Measurements from ENCODE around the gene IGF1R.

Gene IGF1R

DNA sequence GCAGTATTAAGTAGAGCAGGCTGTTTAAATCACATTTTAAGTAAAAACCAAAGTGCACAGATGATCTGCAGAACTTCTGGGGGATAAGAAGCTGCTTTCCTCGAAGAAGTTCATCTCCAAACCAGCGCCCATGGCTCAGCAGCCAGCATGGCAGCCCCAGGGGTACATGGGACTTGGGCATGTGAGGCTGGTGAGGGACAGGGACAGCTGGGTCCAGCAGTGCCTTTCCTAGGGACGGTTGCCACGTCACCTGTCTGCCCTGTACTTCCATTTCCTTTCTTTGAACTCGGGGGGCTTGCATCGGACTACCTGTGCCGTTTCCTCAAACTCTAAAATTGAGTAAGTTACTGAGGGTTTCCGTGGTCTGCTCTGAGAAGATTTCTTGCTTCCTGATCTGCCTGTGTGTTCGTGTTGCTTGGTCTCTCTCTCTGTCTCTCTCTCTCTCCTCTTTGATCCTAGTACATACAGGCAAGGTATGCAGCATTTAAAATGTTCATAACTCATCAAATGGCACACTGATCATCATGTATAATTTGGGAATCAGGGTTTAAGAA, 67.6 kb downstream of the IGF1R start:
- H3K4me3 ChIP-seq (ENCODE audit: low read depth in 1 of 2, low read length in 2 of 2), result no peak overlapping the region
- H3K27me3 ChIP-seq (ENCODE audit: control insufficient read depth in 1 of 2, insufficient read depth in 2 of 2, low read length in 2 of 2), result no peaks in the 10 kb centered on the region
- H3K9me3 ChIP-seq (ENCODE audit: control insufficient read depth in 1 of 2, low read length in 2 of 2), result no peaks in the 10 kb centered on the region
- H3K4me1 ChIP-seq (ENCODE audit: control insufficient read depth in 1 of 2, insufficient read depth in 2 of 2, low read length in 2 of 2), result peaks cover 5 to 6% of the 10 kb centered on the region in 2 donors
- H3K9ac ChIP-seq (ENCODE audit: low read depth in 1 of 2, low read length in 2 of 2), result no peak overlapping the region
- H3K36me3 ChIP-seq (ENCODE audit: control insufficient read depth in 1 of 2, insufficient read depth in 2 of 2, low read length in 2 of 2), result peaks cover 0 to 5% of the 10 kb centered on the region in 2 donors
- H3K27ac ChIP-seq (ENCODE audit: low read depth, low read length), result no peak overlapping the region

GRCh38 chr15:98717371-98717770, 69.0 kb downstream of the IGF1R start:
- H3K27me3 ChIP-seq (ENCODE audit: control insufficient read depth in 1 of 2, insufficient read depth in 2 of 2, low read length in 2 of 2), result no peaks in the 10 kb centered on the region
- no peak overlapping the region for H3K27ac ChIP-seq (ENCODE audit: low read depth, low read length)
- H3K36me3 ChIP-seq (ENCODE audit: control insufficient read depth in 1 of 2, insufficient read depth in 2 of 2, low read length in 2 of 2), result no peaks in the 10 kb centered on the region
- H3K9ac ChIP-seq (ENCODE audit: low read depth in 1 of 2, low read length in 2 of 2), result no peak overlapping the region
- H3K9me3 ChIP-seq (ENCODE audit: control insufficient read depth in 1 of 2, low read length in 2 of 2), result no peaks in the 10 kb centered on the region
- no peak overlapping the region for H3K4me3 ChIP-seq (ENCODE audit: low read depth in 1 of 2, low read length in 2 of 2)
- peaks cover 5 to 7% of the 10 kb centered on the region in 2 donors for H3K4me1 ChIP-seq (ENCODE audit: control insufficient read depth in 1 of 2, insufficient read depth in 2 of 2, low read length in 2 of 2)

GRCh38 chr15:98717942-98718341, 69.6 kb downstream of the IGF1R start:
- Histone ChIP-seq H3K4me3 (ENCODE audit: low read depth in 1 of 2, low read length in 2 of 2) (no peak overlapping the region), H3K4me1 (ENCODE audit: control insufficient read depth in 1 of 2, insufficient read depth in 2 of 2, low read length in 2 of 2) (peaks cover 5 to 13% of the 10 kb centered on the region in 2 donors)

DNA sequence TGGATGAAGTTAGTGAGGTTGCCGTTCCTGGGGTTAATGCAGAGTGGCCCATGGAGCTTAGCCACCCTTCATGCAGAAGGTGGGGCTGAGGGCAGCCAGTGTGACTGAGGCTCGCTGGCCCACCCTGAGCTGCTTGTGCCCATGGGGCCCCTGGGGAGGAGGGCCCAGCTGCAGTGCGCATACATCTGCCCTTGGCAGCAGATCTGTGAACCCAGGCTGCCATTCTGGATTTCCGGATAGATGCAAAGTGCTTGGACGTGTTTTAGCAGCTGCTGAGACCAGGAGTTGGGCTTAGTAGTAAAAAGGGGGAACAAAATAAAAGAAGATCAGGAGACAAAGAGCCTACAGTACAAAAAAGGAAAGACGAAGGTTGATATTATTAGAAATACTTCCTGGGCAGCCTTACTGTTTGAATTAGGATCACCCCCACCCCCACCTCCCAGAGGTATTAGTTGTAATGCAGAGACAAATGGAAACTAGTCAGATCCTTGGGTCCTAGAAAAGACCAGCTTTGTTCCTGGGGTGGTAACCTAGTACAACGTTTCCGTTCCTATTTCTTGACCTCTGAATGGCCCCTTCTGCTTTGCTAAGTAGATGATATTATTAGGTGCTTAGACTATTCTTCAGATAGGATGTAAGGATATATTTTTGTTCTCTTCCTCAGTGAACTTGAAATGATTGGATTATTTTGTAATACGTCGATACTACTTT, 70.2 kb downstream of the IGF1R start:
- no peaks in the 10 kb centered on the region for H3K27me3 ChIP-seq (ENCODE audit: control insufficient read depth in 1 of 2, insufficient read depth in 2 of 2, low read length in 2 of 2)
- H3K9ac ChIP-seq (ENCODE audit: low read depth in 1 of 2, low read length in 2 of 2), result no peak overlapping the region
- H3K4me3 ChIP-seq (ENCODE audit: low read depth in 1 of 2, low read length in 2 of 2), result no peak overlapping the region
- no peak overlapping the region for H3K27ac ChIP-seq (ENCODE audit: low read depth, low read length)
- H3K9me3 ChIP-seq (ENCODE audit: control insufficient read depth in 1 of 2, low read length in 2 of 2), result no peaks in the 10 kb centered on the region
- no peaks in the 10 kb centered on the region for H3K36me3 ChIP-seq (ENCODE audit: control insufficient read depth in 1 of 2, insufficient read depth in 2 of 2, low read length in 2 of 2)
- peaks cover 6 to 19% of the 10 kb centered on the region in 2 donors for H3K4me1 ChIP-seq (ENCODE audit: control insufficient read depth in 1 of 2, insufficient read depth in 2 of 2, low read length in 2 of 2)

More at GRCh38 chr15:98717942-98718341, 69.6 kb downstream of the IGF1R start:
- no peak overlapping the region for H3K27ac ChIP-seq (ENCODE audit: low read depth, low read length)
- no peaks in the 10 kb centered on the region for H3K9me3 ChIP-seq (ENCODE audit: control insufficient read depth in 1 of 2, low read length in 2 of 2)
- no peak overlapping the region for H3K9ac ChIP-seq (ENCODE audit: low read depth in 1 of 2, low read length in 2 of 2)
- no peaks in the 10 kb centered on the region for H3K36me3 ChIP-seq (ENCODE audit: control insufficient read depth in 1 of 2, insufficient read depth in 2 of 2, low read length in 2 of 2)
- no peaks in the 10 kb centered on the region for H3K27me3 ChIP-seq (ENCODE audit: control insufficient read depth in 1 of 2, insufficient read depth in 2 of 2, low read length in 2 of 2)

DNA sequence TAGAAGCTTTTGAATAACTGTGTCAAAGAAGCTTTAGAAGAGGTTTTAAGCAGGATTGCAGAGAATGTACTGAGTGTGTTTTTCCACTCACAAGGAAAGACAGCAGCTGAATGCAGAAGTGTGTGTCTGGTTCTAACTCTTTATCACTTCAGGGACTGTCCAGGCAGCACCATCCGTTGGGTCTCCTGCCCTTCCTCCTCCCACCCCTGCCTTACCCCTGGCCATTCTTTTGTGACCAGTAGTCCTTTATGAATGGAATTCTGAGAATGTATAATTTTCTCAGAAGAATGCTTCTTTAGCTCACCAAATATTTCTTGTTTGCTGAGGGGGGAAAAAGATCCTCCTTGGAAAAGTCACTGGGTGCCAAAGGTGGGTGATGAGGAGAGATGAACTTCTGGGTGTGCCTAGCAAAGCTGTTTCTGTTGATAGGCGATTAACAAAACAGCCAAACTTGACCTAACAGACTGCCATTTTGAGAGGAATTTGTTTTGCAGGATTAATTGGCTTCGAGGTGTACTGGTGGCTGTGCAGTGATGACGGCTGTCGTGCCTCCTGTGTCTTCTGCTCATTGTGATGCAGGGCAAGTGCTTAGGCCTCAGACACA, 70.9 kb downstream of the IGF1R start:
- Histone ChIP-seq H3K4me1 (ENCODE audit: control insufficient read depth in 1 of 2, insufficient read depth in 2 of 2, low read length in 2 of 2) (peaks cover 10 to 16% of the 10 kb centered on the region in 2 donors), H3K27me3 (ENCODE audit: control insufficient read depth in 1 of 2, insufficient read depth in 2 of 2, low read length in 2 of 2) (no peaks in the 10 kb centered on the region), H3K27ac (ENCODE audit: low read depth, low read length) (no peak overlapping the region), H3K36me3 (ENCODE audit: control insufficient read depth in 1 of 2, insufficient read depth in 2 of 2, low read length in 2 of 2) (no peaks in the 10 kb centered on the region), H3K4me3 (ENCODE audit: low read depth in 1 of 2, low read length in 2 of 2) (no peak overlapping the region), H3K9me3 (ENCODE audit: control insufficient read depth in 1 of 2, low read length in 2 of 2) (no peaks in the 10 kb centered on the region), H3K9ac (ENCODE audit: low read depth in 1 of 2, low read length in 2 of 2) (no peak overlapping the region)

DNA sequence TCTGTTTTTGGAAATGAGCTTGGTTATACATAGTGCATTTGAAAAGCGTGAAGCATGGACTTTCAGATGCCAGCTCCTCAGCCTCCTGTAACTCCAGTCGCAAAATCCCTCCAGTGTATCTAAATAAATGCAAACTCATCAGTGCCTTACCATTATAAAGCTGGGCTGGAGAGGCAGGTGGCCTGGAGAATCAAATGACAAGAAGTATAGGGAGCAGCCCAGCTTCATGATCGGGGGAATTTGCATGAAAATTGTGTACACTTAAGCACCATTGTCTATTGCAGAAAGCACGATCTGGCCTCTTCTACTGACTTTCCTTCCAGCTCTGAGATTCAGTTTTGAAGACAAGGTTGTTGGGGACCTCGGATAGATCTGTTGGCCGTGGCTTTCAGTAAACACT, 71.7 kb downstream of the IGF1R start:
- no peak overlapping the region for H3K27ac ChIP-seq (ENCODE audit: low read depth, low read length)
- H3K9ac ChIP-seq (ENCODE audit: low read depth in 1 of 2, low read length in 2 of 2), result no peak overlapping the region
- peaks cover 18 to 22% of the 10 kb centered on the region in 2 donors for H3K4me1 ChIP-seq (ENCODE audit: control insufficient read depth in 1 of 2, insufficient read depth in 2 of 2, low read length in 2 of 2)

GRCh38 chr15:98720577-98721565, 72.5 kb downstream of the IGF1R start:
- no peak overlapping the region for H3K27ac ChIP-seq (ENCODE audit: low read depth, low read length)
- H3K4me1 ChIP-seq (ENCODE audit: control insufficient read depth in 1 of 2, insufficient read depth in 2 of 2, low read length in 2 of 2), result peaks cover 18 to 27% of the 10 kb centered on the region in 2 donors

More for the DNA sequence above, 71.7 kb downstream of the IGF1R start:
- no peak overlapping the region for H3K4me3 ChIP-seq (ENCODE audit: low read depth in 1 of 2, low read length in 2 of 2)
- no peaks in the 10 kb centered on the region for H3K9me3 ChIP-seq (ENCODE audit: control insufficient read depth in 1 of 2, low read length in 2 of 2)
- no peaks in the 10 kb centered on the region for H3K36me3 ChIP-seq (ENCODE audit: control insufficient read depth in 1 of 2, insufficient read depth in 2 of 2, low read length in 2 of 2)
- H3K27me3 ChIP-seq (ENCODE audit: control insufficient read depth in 1 of 2, insufficient read depth in 2 of 2, low read length in 2 of 2), result no peaks in the 10 kb centered on the region

GRCh38 chr15:98722209-98722608, 73.9 kb downstream of the IGF1R start:
- Histone ChIP-seq H3K9me3 (ENCODE audit: control insufficient read depth in 1 of 2, low read length in 2 of 2) (no peaks in the 10 kb centered on the region), H3K4me1 (ENCODE audit: control insufficient read depth in 1 of 2, insufficient read depth in 2 of 2, low read length in 2 of 2) (peaks cover 19 to 36% of the 10 kb centered on the region in 2 donors), H3K36me3 (ENCODE audit: control insufficient read depth in 1 of 2, insufficient read depth in 2 of 2, low read length in 2 of 2) (no peaks in the 10 kb centered on the region), H3K9ac (ENCODE audit: low read depth in 1 of 2, low read length in 2 of 2) (no peak overlapping the region), H3K27ac (ENCODE audit: low read depth, low read length) (no peak overlapping the region), H3K4me3 (ENCODE audit: low read depth in 1 of 2, low read length in 2 of 2) (no peak overlapping the region), H3K27me3 (ENCODE audit: control insufficient read depth in 1 of 2, insufficient read depth in 2 of 2, low read length in 2 of 2) (no peaks in the 10 kb centered on the region)

More at GRCh38 chr15:98720577-98721565, 72.5 kb downstream of the IGF1R start:
- Histone ChIP-seq H3K27me3 (ENCODE audit: control insufficient read depth in 1 of 2, insufficient read depth in 2 of 2, low read length in 2 of 2) (no peaks in the 10 kb centered on the region), H3K4me3 (ENCODE audit: low read depth in 1 of 2, low read length in 2 of 2) (no peak overlapping the region), H3K9me3 (ENCODE audit: control insufficient read depth in 1 of 2, low read length in 2 of 2) (no peaks in the 10 kb centered on the region), H3K36me3 (ENCODE audit: control insufficient read depth in 1 of 2, insufficient read depth in 2 of 2, low read length in 2 of 2) (no peaks in the 10 kb centered on the region), H3K9ac (ENCODE audit: low read depth in 1 of 2, low read length in 2 of 2) (no peak overlapping the region)

GRCh38 chr15:98722645-98723044, 74.3 kb downstream of the IGF1R start:
- Histone ChIP-seq H3K4me1 (ENCODE audit: control insufficient read depth in 1 of 2, insufficient read depth in 2 of 2, low read length in 2 of 2) (peaks cover 23 to 40% of the 10 kb centered on the region in 2 donors), H3K4me3 (ENCODE audit: low read depth in 1 of 2, low read length in 2 of 2) (no peak overlapping the region), H3K27ac (ENCODE audit: low read depth, low read length) (no peak overlapping the region), H3K9ac (ENCODE audit: low read depth in 1 of 2, low read length in 2 of 2) (no peak overlapping the region), H3K27me3 (ENCODE audit: control insufficient read depth in 1 of 2, insufficient read depth in 2 of 2, low read length in 2 of 2) (no peaks in the 10 kb centered on the region), H3K36me3 (ENCODE audit: control insufficient read depth in 1 of 2, insufficient read depth in 2 of 2, low read length in 2 of 2) (no peaks in the 10 kb centered on the region), H3K9me3 (ENCODE audit: control insufficient read depth in 1 of 2, low read length in 2 of 2) (no peaks in the 10 kb centered on the region)
